Ascending aorta (tissue), 2 donors: ENCODE measurements around the gene ASB6. TPM values are rescaled to one million over a fixed set of nuclear protein-coding genes. Genes with fewer than 3 reads are reported as not detected.
A peak's percentile ranks its signal among the peaks of the same experiment; 100 is the strongest.

Source experiments
- DNase-seq, 2 donors: peaks; one replicate each; pipeline ENCODE4 v3.0.0-alpha.2; 2019; ENCODE audit warnings: low spot score in 2 of 2
- H3K27ac ChIP-seq, 2 donors: fragments of 200-600 bp; sonication (generic); one replicate each; pipeline ENCODE4 v1.5.1; 2016 to 2017; ENCODE audit warnings: mild to moderate bottlenecking in 1 of 2
- H3K27me3 ChIP-seq: fragments of 200-600 bp; sonication (generic); one replicate; pipeline ENCODE4 v1.5.1; 2017
- H3K36me3 ChIP-seq, 2 donors: fragments of 200-600 bp; sonication (generic); one replicate each; pipeline ENCODE4 v1.5.1; 2016
- H3K4me1 ChIP-seq, 2 donors: fragments of 200-600 bp; sonication (generic); one replicate each; pipeline ENCODE4 v1.5.1; 2016 to 2017; ENCODE audit warnings: mild to moderate bottlenecking in 1 of 2
- H3K4me3 ChIP-seq, 2 donors: fragments of 200-600 bp; sonication (generic); one replicate each; pipeline ENCODE4 v1.5.1; 2016 to 2017; ENCODE audit warnings: mild to moderate bottlenecking in 1 of 2
- H3K9me3 ChIP-seq, 2 donors: fragments of 200-600 bp; sonication (generic); one replicate each; pipeline ENCODE4 v1.5.1; 2016
- CTCF ChIP-seq, 3 experiments: fragments of 200-600 bp in 2 of 3; fragments of 450-650 bp in 1 of 3; sonication (generic) in 2 of 3; IDR thresholded peaks; one replicate each; pipeline ENCODE4 v1.5.1; 2016 to 2019; ENCODE audit warnings: antibody characterized with exemption in 3 of 3, mild to moderate bottlenecking in 1 of 3, moderate library complexity in 1 of 3
- intact Hi-C: fragments of 100-400 bp; cut with DNase I; formaldehyde crosslinking; loops from one replicate; pipeline ENCODE4 v1.15.1; 2023
- total RNA-seq: library from RNA; depleted of rRNA; stranded (reverse); fragments of >200 nt; gene quantifications from one replicate; pipeline ENCODE4 v1.1.0, GENCODE V29; 2016

The ASB6 gene
- total RNA-seq, 1 donor from 2014 or later, result 29.7 TPM

GRCh38 chr9:129648092-129648763 lies 6.3 kb upstream of the ASB6 start:
- DNase-seq, result peak in 1 of 2 donors; percentile 86
- intact Hi-C loops, result loop anchor here (2.0 kb wide), 1 partner anchor 19 kb away; no protein-coding TSS in a partner anchor

GRCh38 chr9:129647635-129648034 lies 5.7 kb upstream of the ASB6 start:
- DNase-seq, result no peak
- Histone ChIP-seq H3K9me3 (no peaks in the 10 kb centered on the region), H3K4me1 (peaks cover 2 to 22% of the 10 kb centered on the region in 2 donors), H3K36me3 (no peaks in the 10 kb centered on the region), H3K4me3 (no peak overlapping the region), H3K27me3 (no peaks in the 10 kb centered on the region), H3K27ac (peak overlapping the region; percentile 9 to 81)
- intact Hi-C loops, result loop anchor here (2.0 kb wide), 1 partner anchor 19 kb away; no protein-coding TSS in a partner anchor
- TF ChIP-seq CTCF (IDR thresholded peaks at IDR 0.05), result no peak

More at GRCh38 chr9:129648092-129648763, 6.3 kb upstream of the ASB6 start:
- Histone ChIP-seq H3K4me3 (no peak overlapping the region), H3K27me3 (no peaks in the 10 kb centered on the region), H3K9me3 (no peaks in the 10 kb centered on the region), H3K27ac (peak overlapping the region; percentile 70 to 81), H3K4me1 (peaks cover 2 to 21% of the 10 kb centered on the region in 2 donors), H3K36me3 (no peaks in the 10 kb centered on the region)
- TF ChIP-seq CTCF (IDR thresholded peaks at IDR 0.05), result no peak

GRCh38 chr9:129646654-129647053 lies 4.7 kb upstream of the ASB6 start:
- H3K4me3 ChIP-seq, result no peak overlapping the region
- peak overlapping the region in 1 of 2 donors; percentile 9 for H3K27ac ChIP-seq
- DNase-seq, result no peak
- no peaks in the 10 kb centered on the region for H3K36me3 ChIP-seq
- no peaks in the 10 kb centered on the region for H3K9me3 ChIP-seq
- intact Hi-C loops, result no loop called here
- TF ChIP-seq CTCF (IDR thresholded peaks at IDR 0.05), result no peak
- H3K27me3 ChIP-seq, result no peaks in the 10 kb centered on the region
- peaks cover 2 to 24% of the 10 kb centered on the region in 2 donors for H3K4me1 ChIP-seq

- Histone ChIP-seq H3K9me3 (no peaks in the 10 kb centered on the region), H3K27me3 (no peaks in the 10 kb centered on the region), H3K36me3 (no peaks in the 10 kb centered on the region), H3K4me3 (no peak overlapping the region), H3K27ac (no peak overlapping the region), H3K4me1 (peaks cover 4 to 26% of the 10 kb centered on the region in 2 donors)
- intact Hi-C loops, result no loop called here
- no peak for TF ChIP-seq CTCF (IDR thresholded peaks at IDR 0.05)
- peak in 1 of 2 donors; percentile 60 for DNase-seq
Measured at GRCh38 chr9:129646252-129646651, 4.3 kb upstream of the ASB6 start.

- Histone ChIP-seq H3K27me3 (no peaks in the 10 kb centered on the region), H3K4me1 (peaks cover 16 to 32% of the 10 kb centered on the region in 2 donors), H3K36me3 (no peaks in the 10 kb centered on the region), H3K4me3 (no peak overlapping the region), H3K27ac (no peak overlapping the region), H3K9me3 (no peaks in the 10 kb centered on the region)
- intact Hi-C loops, result no loop called here
- no peak for DNase-seq
- TF ChIP-seq CTCF (IDR thresholded peaks at IDR 0.05), result no peak
Measured at GRCh38 chr9:129644902-129645301, 3.0 kb upstream of the ASB6 start.
